Fibroblast of lung (primary cell): Measurements from ENCODE around the gene NRIP1. TPM values are rescaled to one million over a fixed set of nuclear protein-coding genes. Genes with fewer than 3 reads are reported as not detected.

ENCODE experiments used
- DNase-seq, 2 donors: peaks; one replicate each; pipeline versions ENCODE4 v3.0.0 to v3.0.0-alpha.2; 2010; ENCODE audit warnings: low read depth in 2 of 2
- H2AFZ ChIP-seq: 2 replicates; pipeline ENCODE4 v1.5.1; 2012; ENCODE audit warnings: low read length, control low read depth, inconsistent platforms
- H3K27ac ChIP-seq: 2 replicates; pipeline ENCODE4 v1.5.1; 2011; ENCODE audit warnings: low read length, control low read depth; ENCODE audit not compliant: insufficient read depth
- H3K27me3 ChIP-seq: 2 replicates; pipeline ENCODE4 v1.5.1; 2011; ENCODE audit warnings: mild to moderate bottlenecking, low read length; ENCODE audit not compliant: control insufficient read depth, insufficient read depth
- H3K36me3 ChIP-seq: 2 replicates; pipeline ENCODE4 v1.5.1; 2011; ENCODE audit warnings: low read length; ENCODE audit not compliant: control insufficient read depth, insufficient read depth
- H3K4me1 ChIP-seq: 2 replicates; pipeline ENCODE4 v1.5.1; 2011; ENCODE audit warnings: low read length; ENCODE audit not compliant: control insufficient read depth, insufficient read depth; ENCODE audit errors: extremely low read depth
- H3K4me2 ChIP-seq: 2 replicates; pipeline ENCODE4 v1.5.1; 2011; ENCODE audit warnings: low read length, control low read depth; ENCODE audit not compliant: insufficient read depth; ENCODE audit errors: extremely low read depth
- H3K4me3 ChIP-seq, 4 experiments: fragments of 200-600 bp in 1 of 4; sonication (generic) in 1 of 4; replicated peaks in 1 of 4; 2 replicates each; pipeline ENCODE4 v1.5.1; 2011 to 2016; ENCODE audit warnings: low read length in 4 of 4, low read depth in 3 of 4, mild to moderate bottlenecking in 3 of 4, control low read depth in 2 of 4, inconsistent platforms in 1 of 4, mixed read lengths in 1 of 4; ENCODE audit not compliant: insufficient read depth in 1 of 4; ENCODE audit errors: control extremely low read depth in 1 of 4
- H3K79me2 ChIP-seq: 2 replicates; pipeline ENCODE4 v1.5.1; 2012; ENCODE audit warnings: mild to moderate bottlenecking, low read length, inconsistent platforms; ENCODE audit not compliant: control insufficient read depth, insufficient read depth
- H3K9ac ChIP-seq: 2 replicates; pipeline ENCODE4 v1.5.1; 2011; ENCODE audit warnings: mild to moderate bottlenecking, low read length, control low read depth; ENCODE audit not compliant: insufficient read depth
- H3K9me3 ChIP-seq: 2 replicates; pipeline ENCODE4 v1.5.1; 2012; ENCODE audit warnings: low read depth, low read length; ENCODE audit not compliant: control insufficient read depth, insufficient read depth
- H4K20me1 ChIP-seq: 2 replicates; pipeline ENCODE4 v1.5.1; 2011; ENCODE audit warnings: low read length; ENCODE audit not compliant: control insufficient read depth, insufficient read depth; ENCODE audit errors: extremely low read depth
- EZH2 ChIP-seq: IDR thresholded peaks from 2 replicates; pipeline ENCODE4 v1.5.1; 2012; ENCODE audit warnings: low read length, control low read depth, mild to moderate bottlenecking; ENCODE audit errors: missing control alignments
- polyA plus RNA-seq, 2 donors: library from polyadenylated mRNA; depleted of rRNA in 1 of 2; stranded (reverse) in 1 of 2; unstranded in 1 of 2; fragments of >200 nt; gene quantifications; 2 replicates each; pipeline ENCODE4 v1.2.1, GENCODE V29; 2011 to 2012; ENCODE audit warnings: missing spikeins in 1 of 2
- total RNA-seq: library from RNA; depleted of rRNA; stranded (reverse); fragments of >200 nt; gene quantifications from 2 replicates; pipeline ENCODE4 v1.2.1, GENCODE V29; 2014
- TF ChIP-seq, protein P1 (sequence below), 2 donors: IDR thresholded peaks in 1 of 2; conservative IDR thresholded peaks in 1 of 2; 1 replicate in 1 of 2; 2 replicates in 1 of 2; pipeline ENCODE4 v1.5.1; 2011 to 2012; ENCODE audit warnings: low read length in 2 of 2, control low read depth in 1 of 2, inconsistent platforms in 1 of 2, low read depth in 1 of 2, mild to moderate bottlenecking in 1 of 2

The NRIP1 gene
- total and polyA plus RNA-seq, 2 donors (not counting 1 experiment from before 2014, with no cell fraction given), result 17.8 to 24.8 TPM

GRCh38 chr21:14917762-14918161 is 147.0 kb downstream of the NRIP1 start:
- no peak overlapping the region for H3K9ac ChIP-seq
- no peak overlapping the region for H3K4me3 ChIP-seq

DNA sequence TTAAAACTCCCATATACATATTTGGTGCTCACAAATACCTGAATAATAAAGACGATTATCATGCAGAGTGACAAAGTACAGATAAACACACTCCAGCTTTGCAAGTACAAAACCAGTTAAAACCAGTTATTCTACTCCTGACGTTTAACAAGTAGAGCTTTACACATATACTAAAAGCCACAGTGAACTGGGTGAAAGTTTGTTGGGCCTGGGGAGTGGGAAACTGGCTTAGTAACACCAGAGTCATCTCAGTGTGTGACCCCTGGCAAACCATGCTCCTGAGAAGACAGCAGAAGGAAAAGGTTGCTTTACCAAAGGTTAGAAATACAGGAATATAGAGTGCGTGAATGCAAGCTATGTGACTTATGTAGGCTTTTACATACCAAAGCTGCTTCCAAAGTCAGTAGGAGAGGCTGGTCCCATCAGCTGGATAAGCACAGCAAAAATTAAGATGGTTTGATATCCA is 148.1 kb downstream of the NRIP1 start:
- peak overlapping the region; percentile 15 for H2AFZ ChIP-seq
- no peaks in the 10 kb centered on the region for H3K36me3 ChIP-seq
- peaks cover 3% of the 10 kb centered on the region for H3K4me1 ChIP-seq
- H3K9ac ChIP-seq, result no peak overlapping the region
- no peaks in the 10 kb centered on the region for H3K27me3 ChIP-seq
- no peak overlapping the region for H3K4me2 ChIP-seq
- H3K79me2 ChIP-seq, result no peaks in the 10 kb centered on the region
- no peak for TF ChIP-seq EZH2
- TF ChIP-seq, protein P1, sequence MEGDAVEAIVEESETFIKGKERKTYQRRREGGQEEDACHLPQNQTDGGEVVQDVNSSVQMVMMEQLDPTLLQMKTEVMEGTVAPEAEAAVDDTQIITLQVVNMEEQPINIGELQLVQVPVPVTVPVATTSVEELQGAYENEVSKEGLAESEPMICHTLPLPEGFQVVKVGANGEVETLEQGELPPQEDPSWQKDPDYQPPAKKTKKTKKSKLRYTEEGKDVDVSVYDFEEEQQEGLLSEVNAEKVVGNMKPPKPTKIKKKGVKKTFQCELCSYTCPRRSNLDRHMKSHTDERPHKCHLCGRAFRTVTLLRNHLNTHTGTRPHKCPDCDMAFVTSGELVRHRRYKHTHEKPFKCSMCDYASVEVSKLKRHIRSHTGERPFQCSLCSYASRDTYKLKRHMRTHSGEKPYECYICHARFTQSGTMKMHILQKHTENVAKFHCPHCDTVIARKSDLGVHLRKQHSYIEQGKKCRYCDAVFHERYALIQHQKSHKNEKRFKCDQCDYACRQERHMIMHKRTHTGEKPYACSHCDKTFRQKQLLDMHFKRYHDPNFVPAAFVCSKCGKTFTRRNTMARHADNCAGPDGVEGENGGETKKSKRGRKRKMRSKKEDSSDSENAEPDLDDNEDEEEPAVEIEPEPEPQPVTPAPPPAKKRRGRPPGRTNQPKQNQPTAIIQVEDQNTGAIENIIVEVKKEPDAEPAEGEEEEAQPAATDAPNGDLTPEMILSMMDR (conservative IDR thresholded peaks at IDR 0.05 in 1 of 2, IDR thresholded peaks at IDR 0.05 in 1 of 2; ENCODE audit: low read depth in 1 of 2, low read length in 2 of 2), result no peak
- H3K4me3 ChIP-seq, result no peak overlapping the region
- H3K27ac ChIP-seq, result no peak overlapping the region
- DNase-seq, result peak; percentile 43 to 48
- no peaks in the 10 kb centered on the region for H4K20me1 ChIP-seq
- H3K9me3 ChIP-seq, result no peaks in the 10 kb centered on the region

More at GRCh38 chr21:14917762-14918161, 147.0 kb downstream of the NRIP1 start:
- Histone ChIP-seq H3K27ac (no peak overlapping the region), H3K36me3 (no peaks in the 10 kb centered on the region), H3K27me3 (no peaks in the 10 kb centered on the region), H3K9me3 (no peaks in the 10 kb centered on the region), H3K79me2 (no peaks in the 10 kb centered on the region), H2AFZ (no peak overlapping the region), H3K4me1 (peaks cover 6% of the 10 kb centered on the region), H3K4me2 (no peak overlapping the region), H4K20me1 (no peaks in the 10 kb centered on the region)
- no peak for DNase-seq
- TF ChIP-seq, protein P1 (conservative IDR thresholded peaks at IDR 0.05 in 1 of 2, IDR thresholded peaks at IDR 0.05 in 1 of 2; ENCODE audit: low read depth in 1 of 2, low read length in 2 of 2), result no peak
- no peak for TF ChIP-seq EZH2

GRCh38 chr21:14913638-14914037 is 151.2 kb downstream of the NRIP1 start:
- Histone ChIP-seq H3K4me3 (no peak overlapping the region), H3K27ac (no peak overlapping the region), H3K9ac (no peak overlapping the region), H4K20me1 (no peaks in the 10 kb centered on the region), H3K4me1 (peaks cover 3% of the 10 kb centered on the region), H3K9me3 (no peaks in the 10 kb centered on the region), H3K36me3 (no peaks in the 10 kb centered on the region), H3K4me2 (no peak overlapping the region), H3K27me3 (no peaks in the 10 kb centered on the region), H2AFZ (no peak overlapping the region), H3K79me2 (no peaks in the 10 kb centered on the region)
- no peak for DNase-seq
- TF ChIP-seq EZH2, result no peak
- TF ChIP-seq, protein P1 (conservative IDR thresholded peaks at IDR 0.05 in 1 of 2, IDR thresholded peaks at IDR 0.05 in 1 of 2; ENCODE audit: low read depth in 1 of 2, low read length in 2 of 2), result no peak
